Stimulated activated naive CD4-positive, alpha-beta T cell treated with Interleukin-2 at 50 U/mL for 16 hours (primary cell): ENCODE data around the gene HBS1L.

Experiments
- DNase-seq: peaks from one replicate; lab custom pipeline; 2025; lab: John Stamatoyannopoulos, UW

The HBS1L gene

GRCh38 chr6:135036731-135037420 lies 17.7 kb downstream of the HBS1L start:
- DNase-seq: no peak

- no peak for DNase-seq
Observed at GRCh38 chr6:135033238-135033637, 21.4 kb downstream of the HBS1L start.

- DNase-seq: no peak
Observed at GRCh38 chr6:135030532-135031178, 24.0 kb downstream of the HBS1L start.

- no peak for DNase-seq
Observed at GRCh38 chr6:135030056-135030473, 24.6 kb downstream of the HBS1L start.

GRCh38 chr6:135025775-135026174 lies 28.8 kb downstream of the HBS1L start:
- no peak for DNase-seq

GRCh38 chr6:135025175-135025574 lies 29.4 kb downstream of the HBS1L start:
- DNase-seq: no peak

- no peak for DNase-seq
Observed at GRCh38 chr6:135022050-135022697, 32.4 kb downstream of the HBS1L start.

GRCh38 chr6:135021310-135022049 lies 33.1 kb downstream of the HBS1L start:
- DNase-seq: no peak

- no peak for DNase-seq
Observed at GRCh38 chr6:135018941-135019340, 35.7 kb downstream of the HBS1L start.

GRCh38 chr6:135018052-135018451 lies 36.6 kb downstream of the HBS1L start:
- no peak for DNase-seq

GRCh38 chr6:135014353-135014832 lies 40.2 kb downstream of the HBS1L start:
- no peak for DNase-seq

- DNase-seq: no peak
Observed at GRCh38 chr6:135013211-135013610, 41.4 kb downstream of the HBS1L start.

GRCh38 chr6:135012764-135013163 lies 41.9 kb downstream of the HBS1L start:
- no peak for DNase-seq

GRCh38 chr6:135012349-135012748 lies 42.3 kb downstream of the HBS1L start:
- DNase-seq: no peak

- DNase-seq: no peak
Observed at GRCh38 chr6:135008941-135009290, 45.7 kb downstream of the HBS1L start.

GRCh38 chr6:135008072-135008940 lies 46.3 kb downstream of the HBS1L start:
- DNase-seq: no peak

- no peak for DNase-seq
Observed at GRCh38 chr6:135006386-135006914, 48.2 kb downstream of the HBS1L start.

GRCh38 chr6:135004399-135004798 lies 50.2 kb downstream of the HBS1L start:
- DNase-seq: no peak

- DNase-seq: no peak
Observed at GRCh38 chr6:135002974-135003703, 51.5 kb downstream of the HBS1L start.

GRCh38 chr6:135002229-135002844 lies 52.3 kb downstream of the HBS1L start:
- no peak for DNase-seq
